Brain microvascular endothelial cell (primary cell): ENCODE data around the gene SFSWAP.
"Not testable (repeated sequence)": the region's sequence is repeated elsewhere in the genome, so short reads cannot be mapped to it uniquely, and the experiment has no call there.

ENCODE experiments used
- DNase-seq: peaks from one replicate; pipeline ENCODE4 v3.0.0-alpha.2; 2020
- H3K27ac ChIP-seq: fragments of 250-450 bp; sonication (Bioruptor Pico); 2 replicates; pipeline ENCODE4 v1.5.1; 2020; ENCODE audit warnings: mild to moderate bottlenecking, moderate library complexity
- H3K27me3 ChIP-seq: fragments of 250-450 bp; sonication (Bioruptor Pico); replicated peaks from 2 replicates; pipeline ENCODE4 v1.5.1; 2020; ENCODE audit warnings: mild to moderate bottlenecking
- H3K36me3 ChIP-seq: fragments of 250-450 bp; sonication (Bioruptor Pico); replicated peaks from 2 replicates; pipeline ENCODE4 v1.5.1; 2020; ENCODE audit warnings: mild to moderate bottlenecking
- H3K4me3 ChIP-seq: 2 replicates; pipeline ENCODE4 v1.5.1; 2011; ENCODE audit warnings: low read depth, mild to moderate bottlenecking, control low read depth, low read length, moderate library complexity
- in situ Hi-C: cut with HindIII; loops from 2 replicates; pipeline ENCODE4 v1.10.0; 2017; ENCODE audit warnings: low sequenced_read_pairs, low pct_ligation_motif_present
- TF ChIP-seq, protein P1 (sequence below): IDR thresholded peaks from 2 replicates; pipeline ENCODE4 v1.5.1; 2011; ENCODE audit warnings: low read depth, mild to moderate bottlenecking, moderate library complexity, low read length, control low read depth, inconsistent platforms; ENCODE audit errors: missing control alignments

The SFSWAP gene

DNA sequence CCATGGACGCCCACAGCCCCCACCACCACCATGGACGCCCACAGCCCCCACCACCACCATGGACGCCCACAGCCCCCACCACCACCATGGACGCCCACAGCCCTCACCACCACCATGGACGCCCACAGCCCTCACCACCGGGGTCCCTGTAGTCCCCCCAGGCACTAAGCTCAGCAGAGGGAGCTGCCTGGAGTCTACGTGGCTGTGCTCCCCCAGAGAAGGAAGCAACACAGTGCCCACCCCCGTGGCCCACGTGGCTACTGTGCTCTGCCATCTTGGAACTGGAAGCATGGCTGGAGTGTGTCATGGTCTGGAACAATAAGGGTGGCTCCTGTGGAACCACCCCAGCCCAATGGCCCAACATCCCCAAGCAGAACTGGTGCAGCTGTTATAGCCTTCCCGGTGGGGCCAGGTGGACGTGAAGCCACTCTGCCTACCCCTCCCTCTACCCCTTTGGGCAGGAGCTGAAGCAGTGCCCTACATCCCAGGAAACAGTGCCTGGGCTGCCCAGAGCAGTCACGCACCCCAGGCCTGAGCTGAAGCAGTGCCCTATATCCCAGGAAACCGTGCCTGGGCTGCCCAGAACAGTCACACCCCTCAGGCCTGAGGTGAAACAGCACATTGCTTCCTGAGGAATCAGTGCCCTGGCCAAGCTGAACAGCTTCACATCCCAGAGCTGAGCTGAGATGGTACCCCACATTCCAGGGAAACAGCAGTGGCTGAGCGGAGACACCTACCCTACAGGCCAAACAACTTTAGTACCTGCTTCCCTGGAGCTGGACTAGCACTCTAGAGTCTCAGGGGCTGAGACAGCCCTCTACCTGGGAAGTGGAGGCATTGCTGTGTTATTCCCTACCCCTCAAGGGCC is 9.0 kb upstream of the SFSWAP start:
- TF ChIP-seq, protein P1, sequence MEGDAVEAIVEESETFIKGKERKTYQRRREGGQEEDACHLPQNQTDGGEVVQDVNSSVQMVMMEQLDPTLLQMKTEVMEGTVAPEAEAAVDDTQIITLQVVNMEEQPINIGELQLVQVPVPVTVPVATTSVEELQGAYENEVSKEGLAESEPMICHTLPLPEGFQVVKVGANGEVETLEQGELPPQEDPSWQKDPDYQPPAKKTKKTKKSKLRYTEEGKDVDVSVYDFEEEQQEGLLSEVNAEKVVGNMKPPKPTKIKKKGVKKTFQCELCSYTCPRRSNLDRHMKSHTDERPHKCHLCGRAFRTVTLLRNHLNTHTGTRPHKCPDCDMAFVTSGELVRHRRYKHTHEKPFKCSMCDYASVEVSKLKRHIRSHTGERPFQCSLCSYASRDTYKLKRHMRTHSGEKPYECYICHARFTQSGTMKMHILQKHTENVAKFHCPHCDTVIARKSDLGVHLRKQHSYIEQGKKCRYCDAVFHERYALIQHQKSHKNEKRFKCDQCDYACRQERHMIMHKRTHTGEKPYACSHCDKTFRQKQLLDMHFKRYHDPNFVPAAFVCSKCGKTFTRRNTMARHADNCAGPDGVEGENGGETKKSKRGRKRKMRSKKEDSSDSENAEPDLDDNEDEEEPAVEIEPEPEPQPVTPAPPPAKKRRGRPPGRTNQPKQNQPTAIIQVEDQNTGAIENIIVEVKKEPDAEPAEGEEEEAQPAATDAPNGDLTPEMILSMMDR: no peak
- Histone ChIP-seq H3K36me3 (no peaks in the 10 kb centered on the region), H3K27ac (no peak overlapping the region), H3K27me3 (no peaks in the 10 kb centered on the region), H3K4me3 (no peak overlapping the region)
- in situ Hi-C loops: no loop called here
- no peak for DNase-seq

DNA sequence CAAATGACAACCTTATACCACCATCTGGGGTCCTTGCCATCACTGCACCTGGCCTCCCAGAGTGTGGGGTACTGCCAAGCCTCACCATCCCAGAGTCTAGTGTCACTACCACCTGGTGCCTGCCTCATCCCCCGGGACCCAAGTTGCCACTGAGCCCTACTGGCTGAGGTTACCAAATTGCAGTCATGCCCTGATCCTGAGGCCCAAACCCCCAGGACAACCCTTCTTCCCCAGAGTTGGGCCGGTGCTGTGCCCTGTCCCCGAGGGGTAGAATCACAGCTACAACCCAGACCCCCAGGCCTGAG is 8.4 kb upstream of the SFSWAP start:
- no peak overlapping the region for H3K27ac ChIP-seq
- H3K36me3 ChIP-seq: no peaks in the 10 kb centered on the region
- TF ChIP-seq, protein P1: no peak
- H3K27me3 ChIP-seq: no peaks in the 10 kb centered on the region
- no peak overlapping the region for H3K4me3 ChIP-seq
- in situ Hi-C loops: no loop called here
- no peak for DNase-seq

DNA sequence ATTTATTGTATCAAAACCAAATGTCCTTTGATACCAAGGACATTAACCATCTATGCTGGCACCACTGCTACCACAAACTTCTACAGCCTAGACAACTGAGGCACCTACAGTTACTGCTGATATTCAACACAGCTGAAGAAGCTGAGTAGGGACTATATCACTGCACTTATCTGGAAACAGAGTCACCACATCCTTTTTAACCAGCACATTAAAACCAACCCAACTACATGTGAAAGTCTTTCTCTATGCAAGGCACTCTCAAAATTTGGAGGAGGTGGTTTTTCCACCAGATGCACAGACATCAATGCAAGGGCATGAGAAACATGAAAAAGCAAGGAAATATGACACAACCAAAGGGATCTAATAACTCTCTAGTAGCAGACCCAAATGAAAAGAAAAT is 7.7 kb upstream of the SFSWAP start:
- Histone ChIP-seq H3K27me3 (no peaks in the 10 kb centered on the region), H3K4me3 (no peak overlapping the region), H3K27ac (no peak overlapping the region), H3K36me3 (no peaks in the 10 kb centered on the region)
- TF ChIP-seq, protein P1: no peak
- in situ Hi-C loops: no loop called here
- no peak for DNase-seq

DNA sequence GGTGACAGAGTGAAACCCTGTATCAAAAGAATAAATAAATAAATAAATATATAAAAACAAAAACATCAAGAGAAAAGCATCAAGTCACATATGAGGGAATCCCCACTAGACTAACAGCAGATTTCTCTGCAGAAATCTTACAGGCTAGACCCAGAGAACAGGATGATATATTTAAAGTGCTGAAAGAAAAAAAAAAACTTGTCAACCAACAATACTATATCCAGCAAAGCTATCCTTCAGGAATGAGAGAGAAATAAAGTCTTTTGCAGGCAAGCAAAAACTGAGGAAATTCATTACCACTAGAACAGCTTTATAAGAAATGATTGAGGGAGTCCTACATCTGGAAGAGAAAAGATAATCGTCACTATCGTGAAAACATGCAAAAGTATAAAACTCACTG is 6.4 kb upstream of the SFSWAP start:
- DNase-seq: no peak
- TF ChIP-seq, protein P1: no peak
- Histone ChIP-seq H3K27me3 (no peaks in the 10 kb centered on the region), H3K36me3 (no peaks in the 10 kb centered on the region), H3K27ac (no peak overlapping the region), H3K4me3 (no peak overlapping the region)
- in situ Hi-C loops: no loop called here

DNA sequence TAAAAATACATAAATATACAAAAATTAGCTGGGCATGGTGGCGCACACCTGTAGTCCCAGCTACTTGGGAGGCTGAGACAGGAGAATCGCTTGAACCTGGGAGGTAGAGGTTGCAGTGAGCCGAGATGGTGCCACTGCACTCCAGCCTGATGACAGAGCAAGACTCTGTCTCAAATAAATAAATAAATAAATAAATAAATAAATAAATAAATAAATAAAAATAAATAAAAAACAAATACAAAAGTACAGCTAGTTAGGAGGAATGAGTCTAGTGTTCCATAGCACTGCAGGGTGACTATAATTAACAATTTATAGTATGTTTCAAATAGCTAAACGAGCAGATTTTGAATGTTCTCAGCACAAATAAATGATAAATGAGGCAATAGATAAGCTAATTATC is 4.2 kb upstream of the SFSWAP start:
- H3K4me3 ChIP-seq, DNase-seq, H3K27ac ChIP-seq, H3K27me3 ChIP-seq, H3K36me3 ChIP-seq, in situ Hi-C loops: not testable (repeated sequence)

DNA sequence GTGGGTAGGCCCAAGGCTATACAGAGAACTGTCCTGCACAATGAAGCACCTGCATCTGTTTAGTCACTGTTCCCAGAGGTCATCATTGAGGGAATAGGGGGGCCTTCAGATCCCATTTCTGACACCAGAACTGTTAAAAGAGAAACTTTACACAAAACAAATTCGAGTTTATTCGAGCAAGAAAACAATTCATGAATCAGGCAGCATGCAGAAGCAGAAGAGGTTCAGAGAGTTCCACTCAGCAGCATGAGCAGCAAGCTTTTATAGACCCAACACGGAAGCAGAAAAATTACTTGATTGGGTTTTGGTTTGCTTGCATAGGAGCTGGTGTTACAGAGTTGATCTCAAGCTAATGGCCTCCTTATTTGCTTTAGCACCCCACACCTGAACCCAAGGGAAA is 1.7 kb upstream of the SFSWAP start:
- DNase-seq: no peak
- Histone ChIP-seq H3K36me3 (peaks cover 4% of the 10 kb centered on the region), H3K4me3 (no peak overlapping the region), H3K27me3 (no peaks in the 10 kb centered on the region), H3K27ac (no peak overlapping the region)
- in situ Hi-C loops: no loop called here
- TF ChIP-seq, protein P1: no peak
